Mesodermal cell (in vitro differentiated cells): ENCODE measurements around the gene DOCK2.

Source experiments
- H3K27ac ChIP-seq: 2 replicates; pipeline ENCODE4 v1.7.0; 2013; ENCODE audit warnings: mild to moderate bottlenecking, low read depth, low read length, moderate library complexity; ENCODE audit not compliant: severe bottlenecking
- H3K36me3 ChIP-seq: 2 replicates; pipeline ENCODE4 v1.7.1; 2013; ENCODE audit warnings: mild to moderate bottlenecking, low read length, moderate library complexity; ENCODE audit not compliant: control insufficient read depth, insufficient read depth
- H3K4me1 ChIP-seq: one replicate; pipeline ENCODE4 v1.7.1; 2013; ENCODE audit warnings: mild to moderate bottlenecking, low read length; ENCODE audit not compliant: insufficient read depth, control insufficient read depth, poor library complexity, severe bottlenecking
- H3K4me3 ChIP-seq: 2 replicates; pipeline ENCODE4 v1.7.0; 2013; ENCODE audit warnings: low read length, control low read depth, mild to moderate bottlenecking; ENCODE audit not compliant: insufficient read depth, poor library complexity, severe bottlenecking; ENCODE audit errors: extremely low read depth
- H3K9me3 ChIP-seq: 2 replicates; pipeline ENCODE4 v1.7.1; 2013; ENCODE audit warnings: mild to moderate bottlenecking, low read length, moderate library complexity; ENCODE audit not compliant: control insufficient read depth
- WGBS, 2 experiments: methylation state at CpG; one replicate each; pipeline ENCODE4 v1.1.5; 2013; ENCODE audit warnings: missing lambda C conversion rate in 2 of 2; ENCODE audit not compliant: insufficient coverage in 2 of 2; 5-methylcytosine and 5-hydroxymethylcytosine counted together

The DOCK2 gene

DNA sequence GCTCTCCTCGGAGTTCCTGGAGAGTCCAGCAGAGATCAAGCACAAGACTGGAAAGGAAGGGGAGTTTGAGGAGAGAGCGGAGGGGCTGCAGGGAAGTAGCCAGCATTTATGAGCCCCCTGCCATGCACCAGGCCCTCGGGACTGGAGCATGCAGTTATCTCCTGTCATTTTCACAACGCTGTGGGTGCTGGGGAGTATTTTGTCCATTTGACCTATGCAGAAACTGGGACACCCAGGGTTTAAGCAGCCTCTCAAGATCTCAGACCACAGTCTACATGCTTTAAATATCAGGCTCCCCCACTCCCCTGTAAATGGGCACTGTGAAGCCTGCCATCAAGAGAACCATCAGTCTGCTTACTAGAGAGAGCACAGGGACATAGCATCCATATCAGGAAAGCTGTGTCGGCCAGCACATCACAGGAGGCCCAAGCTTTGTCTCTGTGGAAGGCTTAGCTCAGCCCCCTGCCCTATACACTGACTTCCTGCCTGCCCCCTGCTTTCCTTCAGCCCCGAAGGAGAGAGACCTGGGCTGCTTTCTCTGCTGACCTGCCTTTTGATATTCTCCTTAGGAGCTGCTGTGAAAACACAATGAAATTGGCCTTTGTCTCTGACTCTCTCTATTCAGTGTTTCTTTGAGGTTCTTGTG, 475.9 kb downstream of the DOCK2 start:
- WGBS, 2 experiments = 55 to 60% methylated on average over 6 of the region's 6 CpGs
- H3K27ac ChIP-seq = no peak overlapping the region

DNA sequence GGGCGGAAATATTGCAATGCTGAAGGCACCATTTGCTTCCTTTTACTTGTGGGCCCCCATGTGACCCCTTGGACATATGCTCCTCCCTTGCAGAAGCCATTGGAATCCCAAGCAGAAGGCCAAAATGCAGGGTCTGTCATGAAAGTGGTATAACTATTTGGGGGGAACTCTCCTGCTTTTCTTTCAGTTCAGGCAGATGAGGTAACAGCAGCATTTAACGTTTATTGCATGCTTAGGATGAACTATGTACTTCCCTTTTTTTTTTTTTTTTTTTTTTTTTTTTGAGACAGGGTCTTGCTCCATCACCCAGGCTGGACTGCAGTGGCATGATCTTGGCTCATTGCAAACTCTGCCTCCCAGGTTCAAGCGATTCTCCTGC, 476.4 kb downstream of the DOCK2 start:
- Histone ChIP-seq H3K27ac (no peak overlapping the region), H3K4me3 (no peak overlapping the region), H3K4me1 (no peaks in the 10 kb centered on the region), H3K36me3 (no peaks in the 10 kb centered on the region), H3K9me3 (no peaks in the 10 kb centered on the region)
- WGBS, 2 experiments = 67 to 75% methylated on average over 2 of the region's 3 CpGs

More for the DNA sequence above, 475.9 kb downstream of the DOCK2 start:
- H3K4me3 ChIP-seq = no peak overlapping the region
- H3K36me3 ChIP-seq = no peaks in the 10 kb centered on the region
- H3K9me3 ChIP-seq = no peaks in the 10 kb centered on the region
- no peaks in the 10 kb centered on the region for H3K4me1 ChIP-seq

DNA sequence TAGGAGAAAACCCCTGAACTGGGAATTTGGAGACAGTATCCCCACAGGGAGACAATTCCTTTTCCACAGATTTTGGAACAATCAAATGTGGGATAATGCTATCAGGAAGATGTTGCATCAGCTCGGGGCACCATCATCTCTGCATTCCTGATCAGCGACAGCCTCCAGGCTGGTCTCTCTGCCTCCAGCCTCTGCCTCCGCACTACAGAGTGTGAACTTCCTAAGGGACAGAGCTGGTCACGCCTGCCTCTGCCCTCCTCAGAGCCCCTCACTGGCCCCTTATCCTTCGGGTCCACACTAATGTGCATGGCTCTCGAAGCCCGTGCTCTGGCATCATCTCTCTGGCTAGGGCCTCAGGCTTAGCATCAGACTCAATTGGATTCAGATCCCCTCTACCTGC, 477.2 kb downstream of the DOCK2 start:
- WGBS, 2 experiments = 79 to 86% methylated on average over 6 to 7 of the region's 7 CpGs
- no peak overlapping the region for H3K4me3 ChIP-seq
- no peak overlapping the region for H3K27ac ChIP-seq
- H3K9me3 ChIP-seq = no peaks in the 10 kb centered on the region
- no peaks in the 10 kb centered on the region for H3K4me1 ChIP-seq
- no peaks in the 10 kb centered on the region for H3K36me3 ChIP-seq

DNA sequence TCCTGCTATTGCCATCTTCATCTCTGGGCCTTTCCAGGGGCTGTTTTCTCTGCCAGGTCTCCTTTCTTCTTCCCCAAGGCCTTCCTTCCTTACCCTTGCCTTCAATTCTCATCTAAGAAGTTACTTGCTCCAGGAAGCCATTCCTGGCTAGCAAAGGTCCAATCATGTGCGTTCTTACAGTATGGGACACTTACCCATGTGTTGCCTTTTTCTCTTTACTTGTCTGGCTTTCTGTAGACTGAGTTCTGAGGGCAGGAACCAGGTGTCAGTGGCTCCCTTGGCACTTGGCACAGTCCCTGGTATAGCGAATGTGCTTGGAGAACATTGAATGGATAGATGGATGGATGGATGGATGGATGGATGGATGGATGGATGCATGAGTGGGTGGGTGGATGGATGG, 478.9 kb downstream of the DOCK2 start:
- H3K4me1 ChIP-seq = peaks cover under 1% of the 10 kb centered on the region
- H3K27ac ChIP-seq = no peak overlapping the region
- no peak overlapping the region for H3K4me3 ChIP-seq
- 100% methylated on average over 1 to 2 of the region's 2 CpGs for WGBS, 2 experiments
- no peaks in the 10 kb centered on the region for H3K9me3 ChIP-seq
- no peaks in the 10 kb centered on the region for H3K36me3 ChIP-seq

DNA sequence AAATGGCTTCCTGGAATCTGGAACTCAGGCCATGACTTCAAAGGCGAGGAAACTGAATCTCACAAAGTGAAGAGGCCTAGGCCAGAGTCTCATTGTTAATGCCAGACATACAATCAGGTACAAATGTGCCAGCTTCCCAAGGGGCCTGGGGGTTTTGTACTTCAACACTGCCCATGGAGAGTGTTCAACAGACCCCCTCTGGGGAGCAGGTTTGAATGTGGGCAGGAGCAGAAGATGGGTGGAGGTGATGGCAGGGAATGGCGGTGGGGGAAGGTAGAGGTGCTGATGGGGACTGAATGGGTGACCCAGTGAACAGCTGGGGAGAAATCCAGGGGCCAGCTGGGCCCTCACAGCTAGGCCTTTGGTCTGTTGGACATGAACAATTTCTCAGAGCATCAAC, 480.7 kb downstream of the DOCK2 start:
- WGBS, 2 experiments = 86 to 100% methylated on average over 2 of the region's 2 CpGs
- H3K4me1 ChIP-seq = peaks cover 10% of the 10 kb centered on the region
- no peaks in the 10 kb centered on the region for H3K36me3 ChIP-seq
- H3K27ac ChIP-seq = no peak overlapping the region
- H3K4me3 ChIP-seq = no peak overlapping the region
- H3K9me3 ChIP-seq = no peaks in the 10 kb centered on the region

DNA sequence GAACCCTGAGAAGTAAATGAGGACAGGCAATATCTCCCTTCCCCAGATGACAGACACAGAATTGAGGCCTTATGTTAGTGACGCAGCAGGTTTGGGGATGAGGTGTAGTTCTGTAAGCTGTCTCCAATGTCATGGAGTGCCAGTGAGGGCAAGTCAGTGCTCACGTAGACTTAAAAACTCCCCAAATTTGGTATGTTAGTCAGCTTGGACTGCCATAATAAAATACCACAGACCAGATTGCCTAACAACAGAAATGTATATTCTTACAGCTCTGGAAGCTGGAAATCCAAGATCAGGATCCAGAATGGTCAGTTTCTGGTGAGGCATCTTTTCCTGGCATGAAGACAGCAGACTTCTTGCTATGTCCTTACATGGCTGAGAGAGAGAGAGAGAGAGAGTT, 483.5 kb downstream of the DOCK2 start:
- Histone ChIP-seq H3K4me1 (peaks cover 10% of the 10 kb centered on the region), H3K9me3 (no peaks in the 10 kb centered on the region), H3K27ac (no peak overlapping the region), H3K4me3 (no peak overlapping the region), H3K36me3 (no peaks in the 10 kb centered on the region)
- WGBS, 2 experiments = 100% methylated on average over 1 of the region's 2 CpGs; no CpG with 5 or more reads in 1 of the 2 experiments

DNA sequence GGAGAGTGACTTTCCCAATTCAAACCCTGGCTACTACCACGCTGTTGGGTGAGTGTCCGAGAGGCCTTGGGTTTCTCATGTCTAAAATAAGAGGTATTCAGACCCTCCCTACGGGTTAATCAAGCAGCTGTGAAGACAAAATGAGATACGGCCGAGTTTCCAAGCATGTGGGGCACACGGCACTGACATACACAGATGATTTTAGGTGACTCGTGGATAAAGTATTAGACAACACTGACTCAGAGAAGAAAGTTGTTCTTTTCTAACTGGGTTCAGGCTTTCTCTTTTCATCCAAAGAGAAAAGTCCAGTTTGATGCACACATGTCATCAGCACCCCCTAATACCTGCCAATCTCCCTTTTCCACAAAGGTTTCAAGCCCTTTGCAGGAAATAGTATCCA, 484.2 kb downstream of the DOCK2 start:
- Histone ChIP-seq H3K27ac (no peak overlapping the region), H3K4me3 (no peak overlapping the region), H3K36me3 (no peaks in the 10 kb centered on the region), H3K9me3 (peaks cover 6% of the 10 kb centered on the region), H3K4me1 (peaks cover 10% of the 10 kb centered on the region)
- 94 to 98% methylated on average over 5 to 7 of the region's 7 CpGs for WGBS, 2 experiments

DNA sequence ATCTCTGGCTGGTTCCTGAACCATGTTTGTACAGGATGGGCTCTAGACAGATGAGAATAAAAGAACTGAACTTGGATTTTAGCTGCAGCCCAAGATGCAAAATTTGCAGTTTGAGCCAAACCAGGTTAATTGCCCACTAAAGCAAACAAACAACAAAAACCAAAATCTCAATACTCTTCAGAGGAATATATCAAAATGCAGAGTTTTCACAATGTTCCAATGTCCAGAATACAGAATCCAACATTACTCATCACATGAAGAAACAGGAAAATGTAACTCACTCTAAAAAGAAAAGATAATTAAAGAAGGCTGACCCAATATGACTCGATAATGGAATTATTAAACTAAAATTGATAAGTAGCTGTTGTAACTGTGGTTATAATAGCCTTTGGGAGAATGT, 489.0 kb downstream of the DOCK2 start:
- WGBS, 2 experiments = 100% methylated on average over 1 of the region's 1 CpG
- Histone ChIP-seq H3K36me3 (no peaks in the 10 kb centered on the region), H3K9me3 (peaks cover 6% of the 10 kb centered on the region), H3K27ac (no peak overlapping the region), H3K4me1 (peaks cover 9% of the 10 kb centered on the region), H3K4me3 (no peak overlapping the region)

DNA sequence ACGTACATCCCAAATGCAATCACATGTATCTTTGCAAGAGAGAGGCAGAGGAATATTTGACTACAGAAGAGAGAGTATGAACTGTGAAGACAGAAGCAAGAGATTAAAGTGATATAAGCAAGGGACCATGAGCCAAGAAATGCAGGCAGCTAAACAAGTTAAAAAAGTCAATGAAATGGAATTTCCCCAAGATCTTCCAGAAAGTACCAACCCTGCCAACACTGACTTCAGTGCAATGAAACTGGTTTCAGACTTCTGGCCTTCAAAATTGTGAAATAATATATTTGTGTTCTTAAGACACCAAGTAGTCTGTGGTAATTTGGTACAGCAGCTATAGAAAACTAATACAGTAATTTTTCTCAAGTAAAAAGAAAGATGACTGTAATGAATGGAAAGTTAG, 489.6 kb downstream of the DOCK2 start:
- no peaks in the 10 kb centered on the region for H3K36me3 ChIP-seq
- H3K27ac ChIP-seq = no peak overlapping the region
- H3K4me3 ChIP-seq = no peak overlapping the region
- H3K9me3 ChIP-seq = peaks cover 6% of the 10 kb centered on the region
- peaks cover 3% of the 10 kb centered on the region for H3K4me1 ChIP-seq
- 86 to 100% methylated on average over 1 of the region's 1 CpG for WGBS, 2 experiments

DNA sequence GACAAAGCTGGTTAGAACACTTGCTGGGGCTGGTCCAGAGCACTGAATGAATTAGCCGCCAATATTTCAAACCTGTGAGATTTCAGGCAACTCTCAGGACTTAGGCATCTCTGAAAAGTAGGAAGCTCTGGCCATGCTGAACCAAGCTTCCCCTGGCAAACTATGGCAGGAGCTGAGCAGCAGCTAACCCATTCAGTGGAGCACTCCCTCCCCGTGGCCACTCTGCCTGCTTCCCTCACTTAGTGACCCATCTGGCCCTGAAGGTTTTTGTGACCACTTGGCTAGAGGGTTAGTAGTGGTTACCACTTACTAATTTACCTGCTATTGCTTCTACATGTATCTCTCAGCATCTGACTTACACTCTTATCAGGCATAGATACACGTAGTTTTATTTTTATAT, 494.2 kb downstream of the DOCK2 start:
- Histone ChIP-seq H3K36me3 (no peaks in the 10 kb centered on the region), H3K9me3 (peaks cover under 1% of the 10 kb centered on the region), H3K27ac (no peak overlapping the region), H3K4me3 (no peak overlapping the region), H3K4me1 (peaks cover 12% of the 10 kb centered on the region)
- WGBS, 2 experiments = 90 to 91% methylated on average over 1 of the region's 3 CpGs

DNA sequence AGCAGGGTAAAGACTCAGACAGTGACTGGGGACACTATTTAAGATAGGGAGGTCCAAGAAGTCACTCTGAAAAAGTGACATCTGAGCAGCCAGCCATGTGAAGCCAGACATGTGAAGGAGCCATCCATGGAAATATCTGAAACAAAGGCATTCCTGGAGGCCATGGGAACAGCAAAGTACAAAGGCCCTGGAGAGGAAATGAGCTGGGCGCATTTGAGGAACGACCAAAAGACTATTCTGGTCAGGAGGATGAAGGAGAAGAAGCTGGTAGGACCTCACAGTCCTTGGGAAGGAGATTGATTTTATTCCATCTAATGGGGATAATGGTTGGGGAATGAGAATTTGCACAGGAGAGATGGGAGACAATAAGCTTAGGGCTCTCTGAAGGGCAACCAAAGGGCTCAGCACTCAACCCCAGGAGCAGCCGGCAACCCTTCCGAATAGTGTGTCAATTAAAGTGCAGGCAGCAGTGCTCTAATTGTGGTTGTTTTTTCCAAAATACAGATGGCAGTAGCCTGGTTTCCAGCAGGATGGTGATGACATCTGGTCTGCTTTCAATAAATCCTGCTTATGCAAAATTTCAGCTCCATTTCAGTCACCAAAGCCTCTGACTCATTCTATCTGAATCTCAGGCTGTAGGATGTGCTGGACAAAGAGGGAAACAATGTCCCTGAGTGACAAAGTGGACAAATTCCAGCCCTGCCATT, 495.3 kb downstream of the DOCK2 start:
- Histone ChIP-seq H3K4me3 (no peak overlapping the region), H3K27ac (peak overlapping the region; percentile 91), H3K9me3 (no peaks in the 10 kb centered on the region), H3K36me3 (no peaks in the 10 kb centered on the region), H3K4me1 (peaks cover 12% of the 10 kb centered on the region)
- WGBS, 2 experiments = 60 to 65% methylated on average over 4 of the region's 4 CpGs
